Breast epithelium (tissue), 4 donors: Measurements from ENCODE around the gene OR4D5. TPM values are rescaled to one million over a fixed set of nuclear protein-coding genes. Genes with fewer than 3 reads are reported as not detected.

ENCODE experiments used
- DNase-seq, 2 donors: peaks; one replicate each; pipeline ENCODE4 v3.0.0-alpha.2; 2019; ENCODE audit warnings: low spot score in 2 of 2
- H3K27ac ChIP-seq, 2 donors: fragments of 200-600 bp; sonication (generic) in 1 of 2; one replicate each; pipeline ENCODE4 v1.5.1; 2016 to 2019; ENCODE audit warnings: mild to moderate bottlenecking in 1 of 2
- H3K27me3 ChIP-seq, 2 donors: fragments of 200-600 bp; sonication (generic) in 1 of 2; one replicate each; pipeline versions ENCODE4 v1.5.1 to v1.6.0; 2017 to 2019; ENCODE audit warnings: control low read depth in 1 of 2, mild to moderate bottlenecking in 1 of 2
- H3K36me3 ChIP-seq: fragments of 200-600 bp; one replicate; pipeline ENCODE4 v1.5.1; 2019
- H3K4me1 ChIP-seq, 2 donors: fragments of 200-600 bp; sonication (generic); one replicate each; pipeline ENCODE4 v1.5.1; 2016 to 2019; ENCODE audit warnings: control low read depth in 1 of 2
- H3K4me3 ChIP-seq, 3 donors: fragments of 200-600 bp; sonication (generic); 1 replicate in 2 of 3; 2 replicates in 1 of 3; pipeline ENCODE4 v1.5.1; 2016 to 2019; ENCODE audit warnings: mild to moderate bottlenecking in 3 of 3, moderate library complexity in 2 of 3
- H3K9me3 ChIP-seq, 2 donors: fragments of 200-600 bp; sonication (generic) in 1 of 2; one replicate each; pipeline ENCODE4 v1.5.1; 2016 to 2019; ENCODE audit warnings: control low read depth in 1 of 2
- CTCF ChIP-seq, 3 donors: fragments of 450-650 bp; IDR thresholded peaks; one replicate each; pipeline ENCODE4 v1.5.1; 2016 to 2017; ENCODE audit warnings: antibody characterized with exemption in 3 of 3, mild to moderate bottlenecking in 3 of 3, moderate library complexity in 3 of 3
- POLR2A ChIP-seq: fragments of 450-650 bp; IDR thresholded peaks from one replicate; pipeline ENCODE4 v1.6.1; 2016; ENCODE audit warnings: antibody characterized with exemption, mild to moderate bottlenecking, moderate library complexity
- POLR2AphosphoS5 ChIP-seq, 3 donors: sonication (generic); formaldehyde crosslinking; IDR thresholded peaks; one replicate each; pipeline ENCODE4 v1.6.1; 2017; ENCODE audit warnings: antibody characterized with exemption in 3 of 3
- intact Hi-C: fragments of 100-400 bp; cut with DNase I; formaldehyde crosslinking; loops from one replicate; pipeline ENCODE4 v1.15.1; 2023; ENCODE audit warnings: low total_unique reads
- total RNA-seq, 3 donors: library from RNA; depleted of rRNA; stranded (reverse); fragments of >200 nt; gene quantifications; one replicate each; pipeline ENCODE4 v1.1.0, GENCODE V29; 2016

The OR4D5 gene
- total RNA-seq, 3 donors from 2014 or later = not detected

DNA sequence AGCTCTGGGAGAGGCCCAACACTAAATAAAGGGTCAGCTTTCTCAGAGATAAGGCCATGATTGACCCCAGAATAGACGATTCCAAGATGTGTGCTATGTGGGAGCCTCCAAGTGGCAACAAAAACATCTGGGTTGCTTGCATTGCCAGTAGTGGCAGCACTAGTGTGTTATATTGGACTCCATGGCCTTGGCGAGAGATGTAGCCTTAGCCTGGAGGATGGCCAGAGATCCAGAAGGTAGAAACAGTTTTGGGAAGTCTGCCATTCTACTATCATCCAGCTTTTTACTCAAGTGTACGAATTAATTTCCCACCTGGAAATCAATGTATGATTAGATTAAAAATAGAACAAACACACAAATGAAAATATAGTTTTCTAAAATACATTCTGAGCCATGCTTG lies 34.5 kb upstream of the OR4D5 start:
- no peak for DNase-seq
- H3K27ac ChIP-seq = no peak overlapping the region
- H3K4me1 ChIP-seq = no peaks in the 10 kb centered on the region
- H3K4me3 ChIP-seq = no peak overlapping the region
- intact Hi-C loops = no loop called here
- TF ChIP-seq CTCF (IDR thresholded peaks at IDR 0.05) (no peak), POLR2A (no peak), POLR2AphosphoS5 (IDR thresholded peaks at IDR 0.05) (no peak)
- no peaks in the 10 kb centered on the region for H3K36me3 ChIP-seq
- no peaks in the 10 kb centered on the region for H3K9me3 ChIP-seq
- H3K27me3 ChIP-seq = no peaks in the 10 kb centered on the region

DNA sequence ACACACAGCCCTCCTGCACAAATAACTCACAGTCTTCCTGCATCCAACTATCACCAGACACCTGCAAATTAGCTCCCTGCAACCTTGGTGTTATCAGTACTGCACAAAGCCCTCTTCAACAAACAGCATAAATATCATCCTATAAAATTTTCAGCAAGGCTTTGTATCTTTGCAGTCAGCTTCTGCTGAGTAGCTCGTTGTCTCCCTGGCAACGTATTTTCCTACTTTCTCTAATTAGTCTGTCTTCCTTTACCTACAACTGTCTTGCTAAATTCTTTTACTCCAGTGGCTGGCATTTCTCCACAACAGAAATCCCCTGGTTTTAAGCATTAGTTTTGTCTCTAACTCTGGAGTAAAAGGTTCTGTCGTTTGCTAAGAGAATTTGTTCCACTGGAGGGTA lies 33.6 kb upstream of the OR4D5 start:
- H3K36me3 ChIP-seq = no peaks in the 10 kb centered on the region
- intact Hi-C loops = no loop called here
- no peak overlapping the region for H3K4me3 ChIP-seq
- no peaks in the 10 kb centered on the region for H3K27me3 ChIP-seq
- H3K27ac ChIP-seq = no peak overlapping the region
- H3K4me1 ChIP-seq = no peaks in the 10 kb centered on the region
- TF ChIP-seq POLR2AphosphoS5 (IDR thresholded peaks at IDR 0.05) = no peak
- TF ChIP-seq POLR2A = no peak
- H3K9me3 ChIP-seq = no peaks in the 10 kb centered on the region
- no peak for DNase-seq

DNA sequence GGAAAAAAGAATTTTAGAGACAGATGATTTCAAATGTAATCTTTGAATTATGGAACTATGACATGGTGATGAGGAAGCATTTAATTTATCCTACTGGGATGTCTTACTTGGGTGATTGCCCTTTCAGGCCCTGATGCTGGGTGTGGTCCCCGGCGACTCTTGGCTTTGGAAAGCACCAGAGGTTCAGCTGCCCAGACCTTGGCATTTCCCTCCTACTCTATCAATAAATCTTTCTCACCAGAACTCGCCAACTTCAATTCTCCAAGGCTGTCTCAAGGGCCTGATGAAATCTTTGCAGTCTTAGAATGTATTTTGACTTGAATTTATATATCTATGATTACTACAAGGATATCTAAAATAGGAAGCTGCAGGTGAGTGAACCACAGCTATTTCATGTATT lies 18.5 kb upstream of the OR4D5 start:
- H3K4me3 ChIP-seq = no peak overlapping the region
- H3K27ac ChIP-seq = no peak overlapping the region
- H3K4me1 ChIP-seq = no peaks in the 10 kb centered on the region
- intact Hi-C loops = no loop called here
- no peak for DNase-seq
- H3K36me3 ChIP-seq = no peaks in the 10 kb centered on the region
- no peaks in the 10 kb centered on the region for H3K9me3 ChIP-seq
- H3K27me3 ChIP-seq = no peaks in the 10 kb centered on the region
- TF ChIP-seq POLR2AphosphoS5 (IDR thresholded peaks at IDR 0.05) (no peak), CTCF (IDR thresholded peaks at IDR 0.05) (no peak), POLR2A (no peak)

GRCh38 chr11:123924027-123924426 lies 15.4 kb upstream of the OR4D5 start:
- Histone ChIP-seq H3K36me3 (no peaks in the 10 kb centered on the region), H3K27me3 (no peaks in the 10 kb centered on the region), H3K27ac (no peak overlapping the region), H3K4me1 (no peaks in the 10 kb centered on the region), H3K9me3 (no peaks in the 10 kb centered on the region), H3K4me3 (no peak overlapping the region)
- intact Hi-C loops = no loop called here
- DNase-seq = no peak
- TF ChIP-seq CTCF (IDR thresholded peaks at IDR 0.05) = no peak
- TF ChIP-seq POLR2A = no peak
- no peak for TF ChIP-seq POLR2AphosphoS5 (IDR thresholded peaks at IDR 0.05)

DNA sequence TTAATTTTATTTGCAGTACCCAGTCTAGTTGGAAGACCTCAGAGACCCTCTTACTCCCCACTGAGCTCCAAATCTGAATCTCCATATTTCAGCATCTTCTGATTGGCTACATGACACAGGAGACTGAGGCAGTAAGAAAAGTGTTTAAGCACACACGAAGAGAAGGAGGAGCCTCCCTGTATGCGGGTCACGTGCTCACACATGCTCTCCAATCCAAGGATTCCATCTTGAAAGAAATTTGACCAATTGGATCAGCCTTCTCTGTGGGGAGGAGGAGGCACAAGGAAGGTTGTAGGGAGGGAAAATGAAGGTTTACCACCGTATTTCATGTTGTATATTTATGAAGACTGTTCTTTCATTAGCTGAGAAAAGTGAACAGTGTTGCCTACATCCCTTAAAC lies 3.0 kb downstream of the OR4D5 start:
- Histone ChIP-seq H3K27ac (no peak overlapping the region), H3K4me1 (no peaks in the 10 kb centered on the region)

More for the DNA sequence above, 3.0 kb downstream of the OR4D5 start:
- DNase-seq = no peak
- intact Hi-C loops = no loop called here
- no peak for TF ChIP-seq POLR2AphosphoS5 (IDR thresholded peaks at IDR 0.05)
- no peak for TF ChIP-seq POLR2A
- no peak for TF ChIP-seq CTCF (IDR thresholded peaks at IDR 0.05)
- Histone ChIP-seq H3K9me3 (no peaks in the 10 kb centered on the region), H3K36me3 (no peaks in the 10 kb centered on the region), H3K27me3 (no peaks in the 10 kb centered on the region), H3K4me3 (no peak overlapping the region)
